ENCODE data around the gene TMEM158. TPM values are rescaled to one million over a fixed set of nuclear protein-coding genes. Genes with fewer than 3 reads are reported as not detected.

TMEM158 gene
- total and polyA plus RNA-seq, 10 of the 15 experiments (the other 5 are each of a cell fraction or from before 2014, with no cell fraction given) = not detected

- intact Hi-C loops (cut with micrococcal nuclease; ENCODE audit: unreplicated experiment) (no loop called here), in situ Hi-C loops (cut with MboI) (no loop called here)
- ATAC-seq (no peak), FAIRE-seq (no peak), DNase-seq (ENCODE audit: low read depth, low spot score) (no peak)
- Histone ChIP-seq H2AFZ (ENCODE audit: control insufficient read depth, low read depth, low read length) (no peak overlapping the region), H3K4me1 (ENCODE audit: control insufficient read depth, insufficient read depth, low read length) (no peaks in the 10 kb centered on the region), H3K36me3 (ENCODE audit: control insufficient read depth in 2 of 2, insufficient read depth in 2 of 2, low read length in 1 of 2) (no peaks in the 10 kb centered on the region), H3K27me3 (replicated peaks in 1 of 2; ENCODE audit: control insufficient read depth in 2 of 2, insufficient read depth in 2 of 2, low read length in 1 of 2) (no peaks in the 10 kb centered on the region), H3K4me2 (ENCODE audit: control insufficient read depth, insufficient read depth) (no peak overlapping the region), H3K9me3 (replicated peaks; ENCODE audit: control insufficient read depth, insufficient read depth, low read length) (no peaks in the 10 kb centered on the region), H4K20me1 (ENCODE audit: control insufficient read depth, insufficient read depth) (no peaks in the 10 kb centered on the region), H3K79me2 (ENCODE audit: control insufficient read depth, insufficient read depth, low read length) (no peaks in the 10 kb centered on the region), H3K27ac (ENCODE audit: control insufficient read depth, insufficient read depth) (no peak overlapping the region), H3K4me3 (no peak overlapping the region), H3K9ac (ENCODE audit: control insufficient read depth, insufficient read depth, low read length) (no peak overlapping the region)
- ChIA-PET RAD21 (ENCODE audit: unreplicated experiment) (interaction anchor here (0.6 kb wide), 1 partner anchor 274 kb away, joined by 3 read pairs; the partner anchor contains the start of genes EXOSC7 and ZDHHC3), POLR2A (no interaction called here), SMC1A (ENCODE audit: uncharacterized antibody, unreplicated experiment) (interaction anchor here (1.0 kb wide), 1 partner anchor 11 kb away, joined by 4 read pairs; no protein-coding TSS in a partner anchor), CTCF (no interaction called here)
- TF ChIP-seq, protein P1, sequence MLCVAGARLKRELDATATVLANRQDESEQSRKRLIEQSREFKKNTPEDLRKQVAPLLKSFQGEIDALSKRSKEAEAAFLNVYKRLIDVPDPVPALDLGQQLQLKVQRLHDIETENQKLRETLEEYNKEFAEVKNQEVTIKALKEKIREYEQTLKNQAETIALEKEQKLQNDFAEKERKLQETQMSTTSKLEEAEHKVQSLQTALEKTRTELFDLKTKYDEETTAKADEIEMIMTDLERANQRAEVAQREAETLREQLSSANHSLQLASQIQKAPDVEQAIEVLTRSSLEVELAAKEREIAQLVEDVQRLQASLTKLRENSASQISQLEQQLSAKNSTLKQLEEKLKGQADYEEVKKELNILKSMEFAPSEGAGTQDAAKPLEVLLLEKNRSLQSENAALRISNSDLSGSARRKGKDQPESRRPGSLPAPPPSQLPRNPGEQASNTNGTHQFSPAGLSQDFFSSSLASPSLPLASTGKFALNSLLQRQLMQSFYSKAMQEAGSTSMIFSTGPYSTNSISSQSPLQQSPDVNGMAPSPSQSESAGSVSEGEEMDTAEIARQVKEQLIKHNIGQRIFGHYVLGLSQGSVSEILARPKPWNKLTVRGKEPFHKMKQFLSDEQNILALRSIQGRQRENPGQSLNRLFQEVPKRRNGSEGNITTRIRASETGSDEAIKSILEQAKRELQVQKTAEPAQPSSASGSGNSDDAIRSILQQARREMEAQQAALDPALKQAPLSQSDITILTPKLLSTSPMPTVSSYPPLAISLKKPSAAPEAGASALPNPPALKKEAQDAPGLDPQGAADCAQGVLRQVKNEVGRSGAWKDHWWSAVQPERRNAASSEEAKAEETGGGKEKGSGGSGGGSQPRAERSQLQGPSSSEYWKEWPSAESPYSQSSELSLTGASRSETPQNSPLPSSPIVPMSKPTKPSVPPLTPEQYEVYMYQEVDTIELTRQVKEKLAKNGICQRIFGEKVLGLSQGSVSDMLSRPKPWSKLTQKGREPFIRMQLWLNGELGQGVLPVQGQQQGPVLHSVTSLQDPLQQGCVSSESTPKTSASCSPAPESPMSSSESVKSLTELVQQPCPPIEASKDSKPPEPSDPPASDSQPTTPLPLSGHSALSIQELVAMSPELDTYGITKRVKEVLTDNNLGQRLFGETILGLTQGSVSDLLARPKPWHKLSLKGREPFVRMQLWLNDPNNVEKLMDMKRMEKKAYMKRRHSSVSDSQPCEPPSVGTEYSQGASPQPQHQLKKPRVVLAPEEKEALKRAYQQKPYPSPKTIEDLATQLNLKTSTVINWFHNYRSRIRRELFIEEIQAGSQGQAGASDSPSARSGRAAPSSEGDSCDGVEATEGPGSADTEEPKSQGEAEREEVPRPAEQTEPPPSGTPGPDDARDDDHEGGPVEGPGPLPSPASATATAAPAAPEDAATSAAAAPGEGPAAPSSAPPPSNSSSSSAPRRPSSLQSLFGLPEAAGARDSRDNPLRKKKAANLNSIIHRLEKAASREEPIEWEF (IDR thresholded peaks at IDR 0.05; ENCODE audit: insufficient replicate concordance, low read depth, low read length) = no peak
- no peak for TF ChIP-seq HDAC6 (IDR thresholded peaks at IDR 0.05; ENCODE audit: unreplicated experiment)
- no peak for TF ChIP-seq RELA (IDR thresholded peaks at IDR 0.05; ENCODE audit: borderline replicate concordance, partially characterized antibody)
- TF ChIP-seq CEBPB (IDR thresholded peaks at IDR 0.05; ENCODE audit: borderline replicate concordance in 1 of 2, low read depth in 2 of 2, low read length in 2 of 2) = no peak
- TF ChIP-seq CREB1 (IDR thresholded peaks at IDR 0.05; ENCODE audit: low read depth) = no peak
- no peak for TF ChIP-seq MTA2 (IDR thresholded peaks at IDR 0.05; ENCODE audit: low read depth)
- TF ChIP-seq, protein P2, sequence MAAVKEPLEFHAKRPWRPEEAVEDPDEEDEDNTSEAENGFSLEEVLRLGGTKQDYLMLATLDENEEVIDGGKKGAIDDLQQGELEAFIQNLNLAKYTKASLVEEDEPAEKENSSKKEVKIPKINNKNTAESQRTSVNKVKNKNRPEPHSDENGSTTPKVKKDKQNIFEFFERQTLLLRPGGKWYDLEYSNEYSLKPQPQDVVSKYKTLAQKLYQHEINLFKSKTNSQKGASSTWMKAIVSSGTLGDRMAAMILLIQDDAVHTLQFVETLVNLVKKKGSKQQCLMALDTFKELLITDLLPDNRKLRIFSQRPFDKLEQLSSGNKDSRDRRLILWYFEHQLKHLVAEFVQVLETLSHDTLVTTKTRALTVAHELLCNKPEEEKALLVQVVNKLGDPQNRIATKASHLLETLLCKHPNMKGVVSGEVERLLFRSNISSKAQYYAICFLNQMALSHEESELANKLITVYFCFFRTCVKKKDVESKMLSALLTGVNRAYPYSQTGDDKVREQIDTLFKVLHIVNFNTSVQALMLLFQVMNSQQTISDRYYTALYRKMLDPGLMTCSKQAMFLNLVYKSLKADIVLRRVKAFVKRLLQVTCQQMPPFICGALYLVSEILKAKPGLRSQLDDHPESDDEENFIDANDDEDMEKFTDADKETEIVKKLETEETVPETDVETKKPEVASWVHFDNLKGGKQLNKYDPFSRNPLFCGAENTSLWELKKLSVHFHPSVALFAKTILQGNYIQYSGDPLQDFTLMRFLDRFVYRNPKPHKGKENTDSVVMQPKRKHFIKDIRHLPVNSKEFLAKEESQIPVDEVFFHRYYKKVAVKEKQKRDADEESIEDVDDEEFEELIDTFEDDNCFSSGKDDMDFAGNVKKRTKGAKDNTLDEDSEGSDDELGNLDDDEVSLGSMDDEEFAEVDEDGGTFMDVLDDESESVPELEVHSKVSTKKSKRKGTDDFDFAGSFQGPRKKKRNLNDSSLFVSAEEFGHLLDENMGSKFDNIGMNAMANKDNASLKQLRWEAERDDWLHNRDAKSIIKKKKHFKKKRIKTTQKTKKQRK (IDR thresholded peaks at IDR 0.05; ENCODE audit: low read depth, low read length) = no peak
- TF ChIP-seq ZNF217 (IDR thresholded peaks at IDR 0.05) = no peak
- TF ChIP-seq NR2C2 (IDR thresholded peaks at IDR 0.05; ENCODE audit: borderline replicate concordance, control insufficient read depth, insufficient read length, low read depth) = no peak
- no peak for TF ChIP-seq ZNF274 (IDR thresholded peaks at IDR 0.05; ENCODE audit: insufficient read depth, insufficient read length)
- TF ChIP-seq BHLHE40 (IDR thresholded peaks at IDR 0.05; ENCODE audit: borderline replicate concordance in 1 of 2, low read depth in 2 of 2, low read length in 1 of 2) = no peak
- 4% methylated on average over 1 of the region's 1 CpG for WGBS (ENCODE audit: insufficient coverage, insufficient replicate concordance, low lambda C conversion rate, missing lambda C conversion rate)
- BruUV-seq (replicated peaks) = no TSS peak
Observed at GRCh38 chr3:45249391-45249790, 23.3 kb upstream of the TMEM158 start.

Data from GM12878 (cell line).